Astrocyte of the spinal cord (primary cell): ENCODE results near the gene ENC1.

Experiments used
- DNase-seq: peaks from one replicate; pipeline ENCODE4 v3.0.0; 2011; ENCODE audit warnings: low read depth, low spot score
- H3K4me3 ChIP-seq: 2 replicates; pipeline ENCODE4 v1.5.1; 2011; ENCODE audit warnings: low read depth, mild to moderate bottlenecking, low read length, moderate library complexity
- CTCF ChIP-seq: IDR thresholded peaks from 2 replicates; pipeline ENCODE4 v1.5.1; 2012; ENCODE audit warnings: low read depth, mild to moderate bottlenecking, low read length, inconsistent platforms
- in situ Hi-C: cut with HindIII; loops from 2 replicates; pipeline ENCODE4 v1.10.0; 2017; ENCODE audit warnings: low sequenced_read_pairs

ENC1 gene

GRCh38 chr5:74587890-74588289 is 52.6 kb downstream of the ENC1 start:
- DNase-seq: no peak
- no peak for TF ChIP-seq CTCF
- no peak overlapping the region for H3K4me3 ChIP-seq
- in situ Hi-C loops: no loop called here

GRCh38 chr5:74587300-74587699 is 53.2 kb downstream of the ENC1 start:
- no peak for DNase-seq
- in situ Hi-C loops: no loop called here
- TF ChIP-seq CTCF: no peak
- no peak overlapping the region for H3K4me3 ChIP-seq

- TF ChIP-seq CTCF: no peak
- DNase-seq: no peak
- in situ Hi-C loops: no loop called here
- no peak overlapping the region for H3K4me3 ChIP-seq
These were observed 53.7 kb downstream of the ENC1 start for GRCh38 chr5:74586856-74587255.

- no peak for DNase-seq
- in situ Hi-C loops: no loop called here
- no peak for TF ChIP-seq CTCF
These were observed 57.7 kb downstream of the ENC1 start for GRCh38 chr5:74582853-74583252.

GRCh38 chr5:74581988-74582365 is 58.6 kb downstream of the ENC1 start:
- H3K4me3 ChIP-seq: no peak overlapping the region
- in situ Hi-C loops: no loop called here
- peak; percentile 30 for DNase-seq
- no peak for TF ChIP-seq CTCF

More at GRCh38 chr5:74582853-74583252, 57.7 kb downstream of the ENC1 start:
- H3K4me3 ChIP-seq: no peak overlapping the region

GRCh38 chr5:74580729-74581109 is 59.8 kb downstream of the ENC1 start:
- DNase-seq: no peak
- no peak for TF ChIP-seq CTCF

GRCh38 chr5:74579215-74579614 is 61.3 kb downstream of the ENC1 start:
- DNase-seq: peak; percentile 77
- in situ Hi-C loops: no loop called here
- H3K4me3 ChIP-seq: no peak overlapping the region
- no peak for TF ChIP-seq CTCF

More at GRCh38 chr5:74580729-74581109, 59.8 kb downstream of the ENC1 start:
- in situ Hi-C loops: no loop called here
- no peak overlapping the region for H3K4me3 ChIP-seq
